KMS-11 (cell line): ENCODE results near the gene ORC3.

ENCODE experiments used
- H2AFZ ChIP-seq: fragments of 200-600 bp; sonication (generic); 2 replicates; pipeline ENCODE4 v1.6.1; 2016; ENCODE audit warnings: antibody characterized with exemption, mixed run types, low read depth
- H3K27ac ChIP-seq: fragments of 200-600 bp; sonication (generic); 2 replicates; pipeline ENCODE4 v1.6.1; 2016; ENCODE audit warnings: mild to moderate bottlenecking, mixed run types
- H3K27me3 ChIP-seq: fragments of 200-600 bp; sonication (generic); 2 replicates; pipeline ENCODE4 v1.6.1; 2017; ENCODE audit warnings: mild to moderate bottlenecking, low read depth, mixed run types, moderate library complexity; ENCODE audit not compliant: insufficient read depth
- H3K36me3 ChIP-seq: fragments of 200-600 bp; sonication (generic); 2 replicates; pipeline ENCODE4 v1.6.1; 2017; ENCODE audit warnings: mild to moderate bottlenecking, mixed run types; ENCODE audit not compliant: insufficient read depth
- H3K4me1 ChIP-seq: fragments of 200-600 bp; sonication (generic); 2 replicates; pipeline ENCODE4 v1.6.1; 2016; ENCODE audit warnings: mild to moderate bottlenecking, low read depth, mixed run types; ENCODE audit not compliant: poor library complexity, severe bottlenecking
- H3K4me2 ChIP-seq: fragments of 200-600 bp; sonication (generic); 2 replicates; pipeline ENCODE4 v1.7.0; 2016; ENCODE audit warnings: mild to moderate bottlenecking, mixed run types
- H3K4me3 ChIP-seq: fragments of 200-600 bp; sonication (generic); IDR thresholded peaks from 2 replicates; pipeline ENCODE4 v1.6.1; 2017; ENCODE audit warnings: low read depth, low read length, mixed read lengths; ENCODE audit not compliant: insufficient read depth
- H3K79me2 ChIP-seq: fragments of 200-600 bp; sonication (generic); 2 replicates; pipeline ENCODE4 v1.6.1; 2016; ENCODE audit warnings: low read depth, mixed run types; ENCODE audit not compliant: insufficient read depth
- H3K9ac ChIP-seq: fragments of 200-600 bp; sonication (generic); 2 replicates; pipeline ENCODE4 v1.6.1; 2016; ENCODE audit warnings: mild to moderate bottlenecking, mixed run types
- H4K20me1 ChIP-seq: fragments of 200-600 bp; sonication (generic); 2 replicates; pipeline ENCODE4 v1.6.1; 2016; ENCODE audit warnings: mild to moderate bottlenecking, mixed run types; ENCODE audit not compliant: insufficient read depth
- TF ChIP-seq, protein P1 (sequence below): fragments of 200-600 bp; sonication (generic); conservative IDR thresholded peaks from 2 replicates; pipeline ENCODE4 v1.6.1; 2017; ENCODE audit warnings: low read depth, mild to moderate bottlenecking, antibody characterized with exemption, low read length, moderate library complexity, mixed read lengths

Gene ORC3

DNA sequence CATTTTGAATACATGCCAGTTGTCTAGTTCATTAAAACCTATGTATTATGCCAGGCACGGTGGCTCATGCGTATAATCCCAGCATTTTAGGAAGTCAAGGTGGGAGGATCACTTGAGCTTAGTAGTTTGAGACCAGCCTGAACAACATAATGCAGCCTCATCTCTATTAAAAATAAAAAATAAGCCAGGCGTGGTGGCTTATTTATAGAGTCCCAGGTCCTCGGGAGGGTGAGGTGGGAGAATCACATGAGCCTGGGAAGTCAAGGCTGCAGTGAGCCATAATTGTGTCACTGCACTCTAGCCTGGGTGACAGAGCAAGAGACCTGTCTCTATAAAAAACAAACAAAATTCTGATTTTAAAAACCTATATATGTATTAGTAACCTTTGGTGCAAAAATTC lies 27.5 kb downstream of the ORC3 start:
- Histone ChIP-seq H3K9ac (no peak overlapping the region), H2AFZ (no peak overlapping the region), H3K4me2 (no peak overlapping the region), H3K4me1 (peaks cover 17% of the 10 kb centered on the region), H4K20me1 (no peaks in the 10 kb centered on the region), H3K79me2 (no peaks in the 10 kb centered on the region), H3K27ac (no peak overlapping the region), H3K27me3 (no peaks in the 10 kb centered on the region), H3K4me3 (no peak overlapping the region), H3K36me3 (no peaks in the 10 kb centered on the region)
- TF ChIP-seq, protein P1, sequence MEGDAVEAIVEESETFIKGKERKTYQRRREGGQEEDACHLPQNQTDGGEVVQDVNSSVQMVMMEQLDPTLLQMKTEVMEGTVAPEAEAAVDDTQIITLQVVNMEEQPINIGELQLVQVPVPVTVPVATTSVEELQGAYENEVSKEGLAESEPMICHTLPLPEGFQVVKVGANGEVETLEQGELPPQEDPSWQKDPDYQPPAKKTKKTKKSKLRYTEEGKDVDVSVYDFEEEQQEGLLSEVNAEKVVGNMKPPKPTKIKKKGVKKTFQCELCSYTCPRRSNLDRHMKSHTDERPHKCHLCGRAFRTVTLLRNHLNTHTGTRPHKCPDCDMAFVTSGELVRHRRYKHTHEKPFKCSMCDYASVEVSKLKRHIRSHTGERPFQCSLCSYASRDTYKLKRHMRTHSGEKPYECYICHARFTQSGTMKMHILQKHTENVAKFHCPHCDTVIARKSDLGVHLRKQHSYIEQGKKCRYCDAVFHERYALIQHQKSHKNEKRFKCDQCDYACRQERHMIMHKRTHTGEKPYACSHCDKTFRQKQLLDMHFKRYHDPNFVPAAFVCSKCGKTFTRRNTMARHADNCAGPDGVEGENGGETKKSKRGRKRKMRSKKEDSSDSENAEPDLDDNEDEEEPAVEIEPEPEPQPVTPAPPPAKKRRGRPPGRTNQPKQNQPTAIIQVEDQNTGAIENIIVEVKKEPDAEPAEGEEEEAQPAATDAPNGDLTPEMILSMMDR, result no peak

DNA sequence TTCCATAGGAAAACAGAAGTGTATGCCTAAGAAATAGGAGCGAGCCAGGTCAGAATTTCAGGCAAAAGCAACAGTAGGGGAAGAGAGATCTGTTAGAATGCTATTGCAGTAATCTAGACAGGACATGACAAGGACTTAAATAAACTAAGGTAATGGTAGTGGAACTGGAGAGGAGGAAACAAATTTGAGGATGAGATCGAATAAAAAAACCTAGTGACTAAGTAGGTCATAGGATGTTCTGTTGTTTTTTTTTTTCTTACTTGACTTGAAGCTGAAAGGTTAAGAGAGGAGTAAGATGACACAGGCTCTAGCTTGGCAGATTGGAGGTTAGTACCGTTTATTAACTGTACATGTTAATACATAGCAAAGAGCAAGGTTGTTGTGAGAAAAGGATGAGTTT lies 28.6 kb downstream of the ORC3 start:
- no peak overlapping the region for H3K27ac ChIP-seq
- peaks cover 28% of the 10 kb centered on the region for H3K4me1 ChIP-seq
- H3K36me3 ChIP-seq, result no peaks in the 10 kb centered on the region

DNA sequence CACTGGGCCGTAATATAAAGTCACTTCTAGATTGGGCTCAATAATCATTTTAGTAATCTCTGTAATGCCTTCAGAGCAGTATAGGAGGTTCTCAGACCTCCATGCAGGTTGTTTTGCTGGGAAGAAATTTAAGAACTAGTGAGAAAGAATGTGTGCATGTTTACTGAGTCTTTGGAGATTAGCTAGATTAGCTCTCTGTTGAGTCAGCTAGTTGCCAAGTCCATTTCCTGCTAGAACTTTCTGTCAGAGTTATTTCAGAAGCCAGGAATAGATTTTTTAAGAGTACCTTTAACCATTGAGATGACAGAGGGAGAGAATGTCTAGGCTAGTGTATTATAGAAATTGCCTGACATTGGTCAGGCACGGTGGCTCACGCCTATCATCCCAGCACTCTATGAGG lies 33.3 kb downstream of the ORC3 start:
- Histone ChIP-seq H3K9ac (no peak overlapping the region), H3K4me2 (peak overlapping the region; percentile 60), H3K4me1 (peaks cover 53% of the 10 kb centered on the region), H2AFZ (no peak overlapping the region), H4K20me1 (no peaks in the 10 kb centered on the region), H3K79me2 (no peaks in the 10 kb centered on the region), H3K27me3 (no peaks in the 10 kb centered on the region), H3K4me3 (no peak overlapping the region), H3K36me3 (no peaks in the 10 kb centered on the region), H3K27ac (peak overlapping the region; percentile 37)
- TF ChIP-seq, protein P1, result no peak

More for the DNA sequence above, 28.6 kb downstream of the ORC3 start:
- H3K4me3 ChIP-seq, result no peak overlapping the region
- H4K20me1 ChIP-seq, result no peaks in the 10 kb centered on the region
- H3K9ac ChIP-seq, result no peak overlapping the region
- no peak overlapping the region for H3K4me2 ChIP-seq
- no peaks in the 10 kb centered on the region for H3K27me3 ChIP-seq
- TF ChIP-seq, protein P1, result no peak
- H2AFZ ChIP-seq, result no peak overlapping the region
- no peaks in the 10 kb centered on the region for H3K79me2 ChIP-seq

DNA sequence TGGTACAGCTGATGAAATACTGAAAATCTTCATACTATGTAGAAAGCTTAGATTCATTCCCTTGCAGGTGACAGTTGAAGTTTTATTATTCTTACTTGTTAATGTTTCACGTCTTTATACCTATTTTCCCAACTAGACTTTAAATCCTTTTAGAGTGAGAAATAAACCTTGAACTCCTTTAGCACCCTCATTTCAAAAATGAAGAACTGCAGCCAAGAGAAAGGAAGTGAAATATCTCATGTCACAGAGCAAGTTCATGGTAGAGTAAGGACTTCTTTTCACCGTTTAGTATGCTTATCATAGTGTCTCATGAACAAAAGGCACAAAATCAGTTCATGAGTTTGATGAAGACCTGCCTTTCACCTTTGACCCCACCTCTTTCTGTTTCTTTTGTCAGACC lies 38.5 kb downstream of the ORC3 start:
- peak overlapping the region; percentile 63 for H3K27ac ChIP-seq
- H3K36me3 ChIP-seq, result no peaks in the 10 kb centered on the region
- H3K79me2 ChIP-seq, result no peaks in the 10 kb centered on the region
- H3K27me3 ChIP-seq, result no peaks in the 10 kb centered on the region
- TF ChIP-seq, protein P1, result no peak
- H3K4me1 ChIP-seq, result peaks cover 53% of the 10 kb centered on the region
- H3K9ac ChIP-seq, result peak overlapping the region; percentile 18; the same call in 1 of the 2 replicates
- peak overlapping the region; percentile 61 for H3K4me2 ChIP-seq
- no peak overlapping the region for H2AFZ ChIP-seq
- H3K4me3 ChIP-seq, result no peak overlapping the region
- no peaks in the 10 kb centered on the region for H4K20me1 ChIP-seq

DNA sequence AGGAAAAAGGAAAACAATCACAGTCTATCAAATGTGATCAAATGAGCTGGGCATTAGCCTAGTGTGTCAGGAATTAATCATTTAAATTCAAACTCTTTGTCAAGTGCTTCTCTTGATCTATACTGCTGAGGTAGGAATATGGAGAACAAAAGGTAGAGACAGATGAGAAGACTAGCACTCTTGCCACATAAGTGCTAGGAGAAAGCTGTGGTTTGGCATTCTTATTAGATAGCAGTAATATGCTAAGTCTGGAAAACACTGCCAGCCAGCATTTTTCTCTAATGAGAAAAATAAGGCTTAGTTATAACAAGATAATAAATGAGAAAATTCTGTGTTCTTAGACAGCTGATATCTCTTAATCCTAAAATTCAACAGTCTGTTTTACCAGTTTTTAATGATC lies 38.9 kb downstream of the ORC3 start:
- TF ChIP-seq, protein P1, result no peak
- Histone ChIP-seq H3K9ac (peak overlapping the region; percentile 18; the same call in 1 of the 2 replicates), H3K4me1 (peaks cover 48% of the 10 kb centered on the region), H2AFZ (no peak overlapping the region), H3K27ac (peak overlapping the region; percentile 63), H3K4me3 (no peak overlapping the region), H3K27me3 (no peaks in the 10 kb centered on the region), H3K4me2 (peak overlapping the region; percentile 61), H3K79me2 (no peaks in the 10 kb centered on the region), H4K20me1 (no peaks in the 10 kb centered on the region), H3K36me3 (no peaks in the 10 kb centered on the region)
